Measurements from ENCODE around the gene AHRR.

The AHRR gene

DNA sequence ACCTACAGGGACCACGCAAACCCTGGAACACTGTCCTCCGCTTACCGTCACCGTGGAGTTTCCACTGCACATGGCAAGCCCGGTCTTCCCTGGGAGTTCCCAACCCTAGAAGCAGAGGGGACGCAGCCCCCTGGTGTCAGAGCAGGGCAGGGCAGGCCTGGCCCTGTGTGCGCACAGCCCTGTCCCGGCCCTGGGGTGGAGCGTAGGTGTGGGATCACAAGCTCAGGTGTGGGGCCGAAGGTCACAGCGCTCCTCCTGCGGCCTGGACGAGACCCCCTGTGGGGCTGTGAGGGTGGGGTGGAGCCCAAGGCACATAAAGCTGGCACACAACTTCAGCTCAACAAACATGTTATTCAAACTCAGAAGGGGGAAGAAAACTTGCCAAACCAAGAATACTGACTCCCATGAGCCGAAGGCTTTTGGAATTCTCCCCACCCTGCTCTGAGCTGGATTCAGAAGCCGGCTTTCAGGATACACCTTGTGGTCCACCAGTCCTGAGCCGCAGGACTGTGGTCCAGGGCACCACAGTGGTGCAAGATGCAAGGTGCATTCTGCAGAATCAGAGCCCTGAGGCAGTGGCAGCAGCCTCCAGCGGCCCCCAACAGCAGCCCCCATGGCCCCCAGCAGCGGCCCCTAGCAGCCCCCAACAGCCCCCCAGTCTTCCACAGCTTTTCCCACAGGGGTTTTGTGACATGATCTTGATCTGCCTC is 109.6 kb downstream of the AHRR start:
- no peak for DNase-seq

DNA sequence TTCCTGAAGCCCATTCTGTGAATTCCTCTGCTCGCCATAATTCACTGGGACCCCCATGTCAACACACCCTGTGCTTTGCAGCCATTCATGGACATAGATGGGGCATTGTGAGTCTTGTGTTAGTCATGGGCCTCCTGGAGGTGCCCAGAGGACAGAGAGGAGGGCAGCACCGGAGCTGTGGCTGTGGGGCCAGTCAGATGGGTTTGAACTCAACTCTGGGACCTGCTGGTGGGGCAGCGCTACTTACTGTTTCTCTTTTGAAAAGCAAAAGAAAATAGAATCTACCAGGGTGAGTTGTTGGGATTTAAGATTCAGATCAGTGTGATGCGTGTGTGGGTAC is 110.2 kb downstream of the AHRR start:
- no peak for DNase-seq

DNA sequence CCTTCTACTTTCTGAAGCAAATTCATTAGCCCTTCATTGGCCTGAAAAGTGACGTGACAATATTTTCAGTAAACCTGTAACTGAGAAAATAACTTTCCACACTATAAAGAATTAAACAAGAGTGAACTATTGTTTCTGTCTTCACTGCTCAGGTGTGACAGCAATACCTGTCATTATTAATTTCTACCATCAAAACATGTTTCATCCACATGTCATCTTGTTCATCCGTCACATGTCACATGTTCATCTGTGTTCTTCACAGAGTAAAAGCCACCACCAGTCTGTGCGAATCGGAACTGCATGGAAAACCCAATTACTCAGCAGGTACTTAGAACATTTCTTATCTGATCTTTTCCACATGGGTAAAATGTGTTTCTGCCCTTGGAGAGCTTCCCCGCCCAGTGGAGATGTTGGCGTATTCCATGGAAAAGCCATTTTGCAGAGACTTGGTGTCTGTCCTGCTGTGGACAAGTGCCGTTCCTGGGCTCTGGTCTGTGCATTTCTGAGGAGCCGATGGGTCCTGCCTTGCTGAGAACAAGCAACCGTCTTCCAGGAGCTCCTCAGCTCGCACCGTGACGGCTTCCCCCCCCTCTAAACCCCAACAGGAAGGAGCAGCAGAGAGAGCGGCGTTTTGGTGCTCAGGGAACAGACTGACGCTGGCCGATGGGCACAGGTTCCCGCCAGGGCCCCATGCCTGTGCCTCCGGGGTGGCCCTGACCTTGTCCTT is 110.8 kb downstream of the AHRR start:
- DNase-seq = no peak

DNA sequence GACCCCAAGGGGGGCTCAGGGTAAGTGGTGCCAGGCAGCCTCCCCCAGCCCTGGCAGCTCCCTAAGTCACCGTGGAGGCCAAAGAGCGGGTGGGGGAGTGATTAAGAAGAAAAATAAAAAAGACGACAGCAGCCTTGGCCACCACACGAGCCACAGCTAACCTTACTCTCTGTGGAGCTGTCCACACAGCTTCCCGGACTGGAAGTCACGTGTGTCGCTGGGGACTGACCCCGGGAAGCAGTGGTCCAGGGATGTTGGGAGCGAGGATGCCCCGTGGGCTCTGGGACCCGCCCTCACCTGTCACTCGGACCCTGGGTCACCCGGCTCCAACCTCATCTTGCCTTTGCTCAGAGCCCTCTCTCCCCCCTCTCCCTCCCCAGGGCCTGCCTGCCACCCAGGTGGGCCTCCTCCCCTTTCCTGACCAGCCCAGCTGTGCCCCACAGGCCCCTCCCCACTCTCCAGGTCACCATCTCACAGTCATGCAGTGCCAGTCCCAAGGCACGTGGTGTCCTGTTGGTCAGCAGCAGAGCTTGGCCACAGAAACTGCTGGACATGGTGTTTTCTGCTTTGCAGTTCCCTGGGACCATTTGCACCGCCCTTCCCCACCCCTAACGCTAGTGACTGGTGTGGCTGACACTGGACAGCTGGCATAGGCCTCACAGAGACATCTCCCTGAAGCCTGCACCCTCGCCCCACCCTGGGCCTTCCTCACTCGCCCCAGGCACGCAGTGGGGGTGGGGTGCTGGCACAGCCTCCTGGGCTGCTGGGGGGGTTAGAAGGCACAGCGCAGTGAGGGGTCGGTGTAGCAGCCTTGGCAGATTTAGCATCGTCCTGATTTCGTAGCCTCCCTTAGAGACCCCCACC is 111.6 kb downstream of the AHRR start:
- DNase-seq = no peak

DNA sequence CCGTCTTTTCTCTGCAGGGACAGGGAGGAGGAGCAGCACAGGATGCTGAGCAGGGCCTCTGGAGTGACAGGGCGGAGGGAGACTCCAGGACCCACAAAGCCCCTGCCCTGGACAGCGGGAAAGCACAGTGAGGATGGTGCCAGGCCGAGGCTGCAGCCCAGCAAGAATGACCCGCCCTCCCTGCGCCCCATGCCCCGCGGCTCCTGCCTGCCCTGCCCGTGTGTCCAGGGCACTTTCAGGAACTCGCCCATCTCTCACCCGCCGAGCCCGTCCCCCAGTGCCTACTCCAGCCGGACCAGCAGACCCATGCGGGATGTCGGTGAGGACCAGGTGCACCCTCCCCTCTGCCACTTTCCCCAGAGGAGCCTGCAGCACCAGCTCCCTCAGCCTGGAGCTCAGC is 112.3 kb downstream of the AHRR start:
- no peak for DNase-seq

DNA sequence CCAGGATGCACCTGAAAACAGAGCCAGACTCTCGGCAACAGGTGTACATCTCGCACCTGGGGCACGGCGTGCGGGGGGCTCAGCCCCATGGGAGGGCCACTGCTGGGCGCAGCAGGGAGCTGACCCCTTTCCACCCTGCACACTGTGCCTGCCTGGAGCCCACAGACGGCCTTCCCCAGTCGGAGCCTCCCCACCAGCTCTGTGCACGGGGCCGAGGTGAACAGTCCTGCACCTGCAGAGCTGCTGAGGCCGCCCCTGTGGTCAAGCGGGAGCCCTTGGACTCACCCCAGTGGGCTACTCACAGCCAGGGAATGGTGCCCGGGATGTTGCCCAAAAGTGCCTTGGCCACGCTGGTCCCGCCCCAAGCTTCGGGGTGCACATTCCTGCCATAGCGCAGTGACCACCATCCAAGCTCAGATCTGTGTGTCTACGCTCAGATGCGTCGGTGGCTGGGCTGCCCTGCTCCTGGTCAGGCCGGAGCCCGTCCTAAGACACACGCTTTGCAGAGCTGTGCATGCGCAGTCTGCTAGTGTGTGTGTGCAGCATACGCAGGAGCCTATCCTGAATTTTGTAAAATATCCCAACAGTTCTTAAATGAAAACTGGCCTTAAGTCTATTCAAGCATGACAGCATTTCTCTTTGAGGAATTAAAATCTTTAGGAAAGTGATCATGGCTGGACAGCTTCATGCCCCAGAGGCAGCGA is 113.1 kb downstream of the AHRR start:
- DNase-seq = no peak

DNA sequence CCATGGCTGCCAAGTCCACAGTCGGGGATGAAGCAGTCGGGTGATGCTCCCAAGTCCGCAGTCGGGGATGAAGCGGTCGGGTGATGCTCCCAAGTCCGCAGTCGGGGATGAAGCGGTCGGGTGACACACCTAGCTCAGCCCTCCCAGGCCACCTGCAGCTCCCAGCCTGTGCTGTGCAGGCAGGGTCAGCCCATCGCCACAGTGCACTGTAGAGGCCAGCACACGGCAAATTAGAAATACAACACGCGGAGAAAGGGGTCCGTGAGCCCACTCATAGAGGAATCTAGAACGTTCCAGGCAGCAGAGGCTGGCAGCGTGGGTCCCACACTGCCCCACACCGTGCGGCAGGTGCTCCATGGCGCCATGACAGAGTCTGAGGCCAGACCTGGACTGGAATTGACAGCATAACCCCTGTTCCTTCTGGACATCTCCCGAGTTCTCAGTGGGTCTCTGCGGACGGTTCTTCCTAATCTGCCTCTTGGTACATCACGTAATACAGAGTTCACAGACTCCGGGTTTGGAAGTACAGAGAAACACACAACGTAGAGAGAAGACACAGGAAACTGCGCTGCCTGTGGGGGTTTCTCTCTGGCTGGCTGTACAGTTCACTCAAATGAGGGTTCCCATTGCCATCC is 113.8 kb downstream of the AHRR start:
- DNase-seq = no peak

DNA sequence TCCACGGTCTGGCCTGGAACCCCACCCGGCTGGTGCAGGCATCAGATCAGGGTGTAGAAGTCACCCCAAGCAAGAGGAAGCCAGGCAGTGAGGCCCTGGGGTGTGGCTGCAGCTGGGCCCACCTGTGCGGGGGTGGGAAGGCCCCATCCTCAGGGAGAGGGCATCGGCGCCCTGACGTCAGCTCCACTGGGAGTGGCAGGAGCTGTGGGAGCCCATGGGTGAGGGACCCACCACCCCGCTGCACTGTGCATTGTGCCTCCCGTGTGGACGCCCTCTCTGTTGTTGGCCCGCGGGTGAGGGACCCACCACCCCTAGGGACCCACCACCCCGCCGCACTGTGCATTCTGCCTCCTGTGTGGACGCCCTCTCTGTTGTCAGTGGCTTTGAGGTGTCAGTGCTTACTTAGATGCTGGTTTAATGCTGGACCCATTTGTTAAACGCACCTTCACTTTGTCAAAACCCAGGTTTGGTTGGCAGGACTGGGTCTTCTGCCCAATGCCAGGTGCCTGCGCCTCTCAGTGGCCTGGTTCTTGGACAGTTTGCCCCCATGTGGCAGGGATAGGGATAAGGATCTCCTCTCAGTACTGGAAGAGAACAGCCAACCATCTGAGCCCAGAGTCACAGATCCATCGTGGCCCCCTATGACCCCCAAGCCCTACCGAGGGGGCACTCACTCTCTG is 114.6 kb downstream of the AHRR start:
- no peak for DNase-seq

DNA sequence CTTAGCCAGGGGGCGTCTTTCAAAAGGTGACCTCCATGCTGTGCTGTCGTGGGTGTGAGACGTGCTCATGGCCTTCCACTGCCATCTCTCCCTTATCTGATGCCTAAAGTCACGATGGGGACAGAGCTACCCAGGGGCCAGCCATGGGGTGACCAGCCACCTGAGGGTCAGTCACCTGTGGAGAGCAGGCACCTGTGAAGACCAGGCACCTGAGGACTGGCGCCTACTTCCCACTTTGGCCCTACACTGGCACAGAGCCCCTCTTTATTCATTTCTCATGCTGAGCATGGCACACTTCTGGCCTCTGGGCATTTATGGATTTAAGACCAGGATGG is 115.1 kb downstream of the AHRR start:
- DNase-seq = no peak

DNA sequence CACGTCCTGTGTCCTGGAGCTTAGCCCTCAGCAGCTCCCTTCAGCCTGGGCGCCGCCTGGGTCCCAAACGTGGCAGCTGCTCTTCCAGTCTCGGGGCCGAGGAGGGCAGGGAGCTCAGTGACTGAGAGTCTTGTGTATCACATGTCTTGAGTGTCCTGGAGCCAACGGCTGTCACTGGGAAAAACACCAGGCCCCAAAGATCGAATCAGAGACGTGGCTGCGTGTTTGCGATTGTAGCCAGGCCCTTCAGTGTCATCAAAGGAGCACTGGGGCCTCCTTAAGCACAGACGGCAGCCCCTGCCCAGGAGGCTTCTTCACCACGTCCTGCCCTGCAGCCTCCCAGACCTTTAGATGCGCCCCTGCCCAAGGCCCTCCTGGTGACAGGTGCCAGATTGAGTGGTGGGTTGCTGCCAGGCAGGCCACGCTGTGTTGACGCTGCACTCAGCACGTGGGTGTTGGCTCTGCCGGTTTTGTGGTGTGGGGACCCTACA is 115.8 kb downstream of the AHRR start:
- no peak for DNase-seq

DNA sequence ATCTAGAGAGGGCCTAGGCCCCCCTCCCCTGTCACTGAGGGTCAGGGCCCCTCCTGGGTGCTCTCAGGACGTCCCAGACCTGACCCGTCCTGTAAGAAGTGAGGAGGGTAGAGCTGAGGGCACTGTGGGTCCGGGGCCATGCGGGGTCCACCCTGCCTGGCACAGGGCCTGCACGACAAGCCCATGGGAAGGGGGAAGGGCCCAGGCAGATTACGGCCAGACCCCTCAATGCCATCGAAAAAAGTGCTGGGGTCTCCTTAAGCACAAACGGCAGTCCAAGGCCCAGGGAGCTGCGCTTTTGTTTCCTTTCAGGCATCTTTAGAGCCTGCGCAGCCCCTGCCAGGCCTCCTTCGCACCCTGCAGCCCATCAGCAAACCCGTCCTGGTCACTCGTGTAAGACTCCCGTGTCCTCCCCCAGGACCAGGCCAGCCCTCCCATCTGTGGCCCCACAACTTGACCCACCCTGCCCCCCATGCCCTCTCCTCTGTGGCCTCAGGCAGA is 117.0 kb downstream of the AHRR start:
- no peak for DNase-seq

DNA sequence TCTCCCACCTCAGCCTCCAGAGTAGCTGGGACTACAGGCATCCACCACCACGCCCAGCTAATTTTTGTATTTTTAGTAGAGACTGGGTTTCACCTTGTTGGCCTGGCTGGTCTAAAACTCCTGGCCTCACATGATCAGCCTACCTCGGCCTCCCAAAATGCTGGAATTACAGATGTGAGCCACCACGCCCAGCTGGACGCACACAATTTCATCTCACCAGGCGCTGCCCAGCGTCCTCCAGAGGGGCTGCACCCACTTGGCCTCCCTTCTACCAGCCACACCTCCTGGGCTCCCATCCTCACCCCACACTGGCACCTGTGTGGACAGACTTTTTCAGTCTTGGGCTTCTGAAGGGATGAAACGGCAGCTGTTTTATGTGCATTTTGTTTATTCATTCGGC is 117.7 kb downstream of the AHRR start:
- no peak for DNase-seq

DNA sequence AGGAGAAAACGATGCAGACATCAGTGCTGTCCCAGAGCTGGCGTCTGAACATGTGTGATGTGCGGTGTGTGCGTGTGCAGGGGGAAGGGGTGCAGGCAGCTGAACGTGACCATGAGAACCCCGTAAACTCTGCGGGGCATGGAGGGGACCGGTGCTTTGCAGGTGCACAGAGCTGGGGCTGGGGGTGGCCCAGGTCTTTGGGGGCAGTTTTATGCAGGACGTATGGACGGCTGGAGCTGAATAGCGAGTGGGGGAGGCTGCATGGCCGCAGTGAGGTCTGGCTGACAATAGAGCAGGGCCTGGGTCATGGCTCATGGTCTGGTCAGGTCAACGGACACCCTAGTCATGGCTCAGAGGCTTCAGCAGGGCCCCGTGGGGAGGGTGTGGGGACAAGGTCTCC is 118.1 kb downstream of the AHRR start:
- DNase-seq = no peak

DNA sequence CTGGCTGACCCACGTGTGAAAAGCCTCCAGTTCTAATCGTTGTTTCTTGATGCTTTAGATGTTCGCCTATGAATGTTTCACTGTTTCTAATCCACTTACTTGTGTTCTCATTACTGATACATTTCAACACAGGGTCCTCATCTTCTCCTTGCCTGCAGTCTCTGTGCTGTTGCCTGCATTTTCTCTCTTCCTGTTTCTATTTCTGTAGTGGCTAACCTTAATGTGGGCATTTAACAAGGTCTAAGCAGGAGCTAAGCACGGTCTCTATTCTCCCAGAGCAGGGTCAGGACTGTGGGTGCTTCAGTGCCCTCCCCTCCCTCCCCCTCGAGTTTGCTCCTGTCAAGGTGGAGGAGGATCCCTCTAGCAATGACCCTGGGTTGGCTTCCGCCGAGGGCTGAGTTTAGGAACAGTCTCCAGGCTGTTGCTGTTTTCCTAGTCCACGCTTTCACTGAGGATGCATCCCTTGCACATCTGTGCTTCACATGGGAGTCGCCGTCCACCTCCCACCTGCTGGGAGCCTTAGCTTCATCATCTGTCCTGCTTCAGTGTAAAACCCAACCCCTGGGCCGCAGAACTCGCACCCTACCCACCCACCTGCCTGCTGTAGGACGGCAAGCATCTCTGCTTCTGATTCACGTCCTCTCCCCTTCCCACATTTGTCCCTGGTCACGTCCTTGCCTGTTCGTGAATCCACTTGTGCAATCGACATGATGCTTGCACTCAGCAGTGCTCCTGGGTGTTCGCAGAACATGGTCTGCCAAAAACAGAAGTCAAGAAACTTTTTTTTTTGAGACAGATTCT is 119.1 kb downstream of the AHRR start:
- DNase-seq = no peak

DNA sequence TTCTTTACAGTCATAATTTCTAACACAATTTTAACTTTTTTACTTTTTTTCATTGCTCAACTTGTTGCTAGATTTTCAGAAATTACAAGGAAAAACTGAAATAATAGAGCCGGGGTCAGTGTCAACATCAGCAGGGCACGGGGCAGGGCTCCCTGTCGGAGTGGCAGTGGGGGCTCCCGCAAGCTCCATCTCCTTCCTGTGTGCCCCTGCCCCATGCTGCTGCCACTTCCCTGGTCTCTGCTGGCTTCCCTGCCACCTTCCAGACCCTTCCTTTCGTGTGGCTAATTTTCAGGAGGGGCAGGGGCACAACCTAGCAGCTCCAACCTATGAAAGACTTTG is 120.5 kb downstream of the AHRR start:
- no peak for DNase-seq

DNA sequence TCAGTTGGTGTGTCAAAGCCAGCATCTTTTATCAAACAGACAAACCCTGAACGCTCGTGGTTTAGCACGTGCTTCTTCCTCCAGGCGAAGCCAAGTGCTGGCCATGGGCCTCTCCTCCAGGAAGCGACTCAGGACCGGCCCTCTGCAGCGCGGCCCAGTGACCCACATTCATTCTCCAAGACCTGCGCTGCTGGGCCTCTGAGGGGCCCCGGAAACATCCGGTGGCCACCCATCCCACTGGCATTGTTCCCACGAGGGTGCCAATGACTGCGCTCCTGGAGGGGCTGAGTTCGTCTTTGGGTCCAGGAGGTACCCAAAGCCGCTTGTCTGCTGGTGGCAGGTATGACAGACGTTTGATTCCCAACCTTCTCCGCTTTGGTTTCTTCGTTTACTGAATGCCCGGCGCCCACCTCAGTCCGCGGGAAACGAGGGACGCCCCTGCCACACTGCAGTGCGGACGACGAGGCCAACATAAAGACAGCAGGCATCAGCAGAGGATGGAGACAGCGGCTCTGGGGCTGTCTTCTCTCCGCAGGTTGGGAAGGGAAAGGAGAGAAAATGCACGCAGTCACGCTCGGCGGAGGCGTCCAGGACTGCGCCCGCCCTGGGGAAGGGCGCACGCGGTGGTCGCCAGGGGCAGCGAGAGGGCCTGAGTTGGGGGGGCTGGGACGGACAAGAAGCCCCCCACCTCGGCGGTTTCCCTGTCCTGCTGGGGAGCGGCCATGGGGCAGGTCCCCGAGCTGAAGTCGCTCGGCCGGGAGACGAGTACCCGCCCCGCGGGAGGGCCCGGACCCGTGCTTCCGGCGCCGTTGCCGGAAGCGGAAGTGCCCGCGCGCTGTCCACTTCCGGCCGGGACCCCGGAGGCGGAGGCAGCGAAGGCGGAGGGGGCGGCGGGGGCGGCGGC is 121.1 kb downstream of the AHRR start, which contains the start of gene EXOC3:
Gene EXOC3 (plus strand): TSS at position 842 of the 904 bp plus-strand sequence. CDS start 3,030 bp downstream, outside the sequence.
- peak; percentile 52 for DNase-seq

DNA sequence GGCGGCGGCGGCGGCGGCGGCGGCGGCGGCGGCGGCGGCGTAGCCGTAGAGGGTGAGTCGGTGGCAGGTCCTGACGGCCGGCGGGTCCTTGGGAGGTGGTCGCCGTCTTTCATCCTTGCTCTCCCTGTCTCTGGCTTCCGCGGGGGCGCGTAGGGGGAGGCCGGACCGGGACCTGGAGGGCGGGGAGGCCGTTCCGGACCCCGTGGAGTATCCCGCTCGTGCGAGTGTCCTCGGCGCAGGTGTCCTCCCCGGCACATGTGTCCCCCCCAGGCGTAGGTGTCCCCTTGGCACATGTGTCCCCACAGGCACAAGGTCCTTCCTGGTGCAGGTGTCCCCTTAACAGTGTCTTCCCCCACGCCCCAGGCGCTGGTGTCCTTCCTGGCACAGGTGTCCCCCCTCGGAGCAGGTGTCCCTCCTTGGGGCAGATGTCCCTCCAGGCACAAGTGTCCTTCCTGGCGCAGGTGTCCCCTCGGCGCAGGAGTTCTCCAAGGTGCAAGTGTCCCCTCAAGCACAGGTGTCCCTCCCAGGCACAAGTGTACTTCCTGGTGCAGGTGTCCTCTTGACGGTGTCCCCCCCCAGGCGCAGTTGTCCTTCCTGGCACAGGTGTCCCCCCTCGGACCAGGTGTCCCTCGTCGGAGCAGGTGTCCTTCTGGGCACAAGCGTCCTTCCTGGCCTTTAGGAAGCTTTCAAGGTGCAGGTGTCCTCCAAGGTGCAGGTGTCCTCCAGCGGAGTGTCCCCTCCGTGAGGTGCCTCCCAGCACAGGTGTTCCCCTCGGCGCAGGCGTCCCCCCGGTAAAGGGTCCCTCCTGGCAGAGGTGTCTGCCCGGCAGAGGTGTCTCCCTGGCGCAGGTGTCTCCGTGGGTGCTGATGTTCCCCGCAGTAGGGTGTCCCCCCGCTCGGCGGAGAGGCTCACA is 122.0 kb downstream of the AHRR start:
- no peak for DNase-seq

DNA sequence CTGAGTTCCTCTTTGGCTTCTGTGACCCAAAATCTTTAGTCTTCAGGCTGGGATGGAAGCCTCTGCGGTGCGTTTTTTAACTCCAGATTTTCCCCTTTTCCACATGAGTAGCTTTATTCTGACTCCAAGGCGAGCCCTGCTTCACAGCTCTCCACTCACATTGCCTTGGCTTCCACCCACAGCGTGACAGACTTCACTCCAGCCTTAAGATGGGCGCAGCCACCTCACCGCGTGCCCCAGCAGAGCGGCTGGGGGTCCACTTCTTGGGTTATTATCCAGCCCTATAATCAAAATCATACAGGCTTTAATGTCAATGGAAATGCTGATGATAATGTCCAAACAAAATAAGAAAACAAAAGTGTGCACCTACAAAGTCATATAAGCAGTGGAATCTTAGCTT is 122.7 kb downstream of the AHRR start:
- DNase-seq = no peak

DNA sequence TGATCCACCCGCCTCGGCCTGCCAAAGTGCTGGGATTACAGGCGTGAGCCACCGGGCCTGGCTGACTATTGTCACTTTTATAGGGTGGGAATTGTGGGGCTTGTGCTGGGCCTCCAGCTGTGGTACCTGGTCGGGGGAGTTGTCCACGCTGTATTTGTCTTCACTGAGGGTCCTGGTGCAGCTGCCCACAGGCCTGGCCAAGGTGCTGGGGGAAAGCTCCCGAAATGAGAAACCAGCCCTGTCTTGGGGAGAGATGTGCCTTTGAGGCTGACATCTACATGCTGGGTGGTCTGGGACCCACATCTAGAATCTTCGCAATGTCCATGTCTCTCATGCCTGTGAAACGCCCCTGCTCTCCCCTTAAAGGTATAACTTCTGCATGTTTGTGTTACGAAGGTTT is 124.1 kb downstream of the AHRR start:
- DNase-seq = no peak
